Esophagus (tissue), 2 donors: Measurements from ENCODE around the gene PXT1. TPM values are rescaled to one million over a fixed set of nuclear protein-coding genes. Genes with fewer than 3 reads are reported as not detected.
"Not testable (repeated sequence)": the region's sequence is repeated elsewhere in the genome, so short reads cannot be mapped to it uniquely, and the experiment has no call there.

ENCODE experiments used
- H3K27ac ChIP-seq, 2 donors: one replicate each; pipeline ENCODE4 v1.5.1; 2013; ENCODE audit warnings: low read depth in 2 of 2, mild to moderate bottlenecking in 2 of 2, inconsistent platforms in 1 of 2, low read length in 1 of 2, moderate library complexity in 1 of 2
- H3K27me3 ChIP-seq, 2 donors: one replicate each; pipeline ENCODE4 v1.6.1; 2013; ENCODE audit warnings: low read length in 2 of 2, control low read depth in 1 of 2, mild to moderate bottlenecking in 1 of 2; ENCODE audit not compliant: insufficient read depth in 2 of 2, control insufficient read depth in 1 of 2
- H3K36me3 ChIP-seq, 2 donors: one replicate each; pipeline ENCODE4 v1.6.1; 2013; ENCODE audit warnings: low read length in 1 of 2; ENCODE audit not compliant: control insufficient read depth in 2 of 2, insufficient read depth in 2 of 2
- H3K4me1 ChIP-seq, 2 donors: one replicate each; pipeline ENCODE4 v1.6.1; 2013; ENCODE audit warnings: low read length in 1 of 2; ENCODE audit not compliant: control insufficient read depth in 2 of 2, insufficient read depth in 2 of 2
- H3K4me3 ChIP-seq, 2 donors: one replicate each; pipeline ENCODE4 v1.5.1; 2013; ENCODE audit warnings: low read length in 2 of 2, mild to moderate bottlenecking in 2 of 2, low read depth in 1 of 2, moderate library complexity in 1 of 2
- H3K9me3 ChIP-seq, 2 donors: one replicate each; pipeline ENCODE4 v1.6.1; 2013; ENCODE audit warnings: mild to moderate bottlenecking in 2 of 2, low read depth in 1 of 2, low read length in 1 of 2, moderate library complexity in 1 of 2; ENCODE audit not compliant: control insufficient read depth in 2 of 2, insufficient read depth in 1 of 2
- WGBS, 2 donors: extraction: QIAGEN DNeasy Blood & Tissue Kit; methylation state at CpG; one replicate each; pipeline ENCODE4 v1.1.7; 2013; 5-methylcytosine and 5-hydroxymethylcytosine counted together
- polyA plus RNA-seq, 2 donors: library from polyadenylated mRNA; stranded (reverse); fragments of 200-250 nt; gene quantifications; one replicate each; pipeline ENCODE4 v1.2.3, GENCODE V29; 2013
- donor health status: healthy with polysubstance abuse.
- donor health status: Bipolar disorder and iron deficiency.

Gene PXT1
- polyA plus RNA-seq, 2 donors, result not detected

DNA sequence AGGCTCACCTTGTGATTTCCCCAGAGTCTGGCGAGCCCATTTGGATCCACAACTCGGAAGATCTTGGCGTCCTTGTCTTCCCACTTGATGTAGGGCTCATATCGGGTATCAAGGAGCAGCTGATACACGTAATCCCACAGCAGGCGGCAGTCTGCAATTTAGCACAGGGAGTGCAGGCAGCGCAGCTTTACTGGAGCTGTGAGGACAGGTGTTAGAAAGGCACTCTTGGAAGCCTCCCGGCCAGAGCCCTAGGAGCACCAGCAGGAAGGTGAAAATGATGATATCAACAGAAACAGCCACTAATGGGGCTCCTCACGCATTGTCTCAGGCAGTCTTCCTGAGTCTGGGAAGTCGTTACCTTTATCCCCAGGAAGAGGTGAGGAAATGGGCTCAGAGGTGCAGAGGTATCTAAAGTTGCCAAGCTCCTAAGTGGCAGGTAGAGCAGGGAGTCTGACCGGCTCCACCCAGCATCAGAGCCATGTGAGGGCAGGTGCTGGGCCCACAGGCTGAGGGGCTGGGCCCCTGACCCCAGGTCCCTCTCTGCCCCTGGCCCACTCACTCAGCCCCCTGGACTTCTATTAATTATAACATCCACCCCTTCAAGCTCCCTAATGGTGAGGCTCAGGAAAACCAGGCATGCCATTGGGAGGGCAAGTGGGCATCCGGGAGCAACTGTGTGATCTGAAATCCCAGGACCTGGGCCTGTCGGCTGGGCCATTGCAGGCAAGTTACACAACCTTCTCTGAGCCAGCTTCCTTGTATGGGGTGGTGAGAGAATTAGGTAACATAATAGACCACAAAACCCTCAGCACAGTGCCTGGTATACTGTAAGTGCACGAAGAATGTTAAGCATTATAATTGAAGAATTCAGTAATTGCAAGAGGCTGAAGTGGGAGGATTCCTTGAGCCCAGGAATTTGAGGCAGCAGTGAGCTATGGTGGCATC, 73.5 kb downstream of the PXT1 start:
- no peaks in the 10 kb centered on the region for H3K27me3 ChIP-seq
- no peaks in the 10 kb centered on the region for H3K4me1 ChIP-seq
- H3K4me3 ChIP-seq, result no peak overlapping the region
- 86% methylated on average over 14 of the region's 14 CpGs for WGBS, 2 donors
- no peak overlapping the region for H3K27ac ChIP-seq
- no peaks in the 10 kb centered on the region for H3K9me3 ChIP-seq
- peaks cover 0 to 4% of the 10 kb centered on the region in 2 donors for H3K36me3 ChIP-seq

DNA sequence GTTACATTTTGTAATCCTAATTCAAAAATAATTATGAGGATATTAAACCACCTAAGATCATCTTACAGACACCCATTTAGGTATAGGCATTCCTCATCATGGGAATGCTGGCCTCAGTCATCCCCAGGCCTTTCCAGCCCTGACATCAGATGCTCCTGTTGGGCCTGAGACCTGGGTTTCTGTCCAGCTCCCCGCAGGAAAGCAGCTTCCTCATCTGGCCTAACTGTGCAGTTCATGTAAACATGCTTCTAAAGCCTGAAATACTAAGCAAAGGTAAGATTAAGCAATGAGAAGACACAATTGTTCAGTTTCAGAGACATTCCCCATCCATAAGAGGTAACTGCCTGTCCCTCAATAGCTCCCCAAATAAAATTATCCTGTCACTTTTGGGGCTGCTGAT, 74.2 kb downstream of the PXT1 start:
- Histone ChIP-seq H3K36me3 (peaks cover 0 to 4% of the 10 kb centered on the region in 2 donors), H3K4me1 (no peaks in the 10 kb centered on the region), H3K27me3 (no peaks in the 10 kb centered on the region), H3K4me3 (no peak overlapping the region), H3K9me3 (no peaks in the 10 kb centered on the region), H3K27ac (no peak overlapping the region)
- WGBS, 2 donors, result 72 to 76% methylated on average over 1 of the region's 1 CpG

- no peak overlapping the region for H3K4me3 ChIP-seq
- WGBS, 2 donors, result 88 to 90% methylated on average over 3 of the region's 3 CpGs
- H3K9me3 ChIP-seq, result no peaks in the 10 kb centered on the region
- no peaks in the 10 kb centered on the region for H3K4me1 ChIP-seq
- H3K27ac ChIP-seq, result no peak overlapping the region
- H3K36me3 ChIP-seq, result peaks cover 0 to 4% of the 10 kb centered on the region in 2 donors
- no peaks in the 10 kb centered on the region for H3K27me3 ChIP-seq
Measured at GRCh38 chr6:36367743-36368142, 74.9 kb downstream of the PXT1 start.

DNA sequence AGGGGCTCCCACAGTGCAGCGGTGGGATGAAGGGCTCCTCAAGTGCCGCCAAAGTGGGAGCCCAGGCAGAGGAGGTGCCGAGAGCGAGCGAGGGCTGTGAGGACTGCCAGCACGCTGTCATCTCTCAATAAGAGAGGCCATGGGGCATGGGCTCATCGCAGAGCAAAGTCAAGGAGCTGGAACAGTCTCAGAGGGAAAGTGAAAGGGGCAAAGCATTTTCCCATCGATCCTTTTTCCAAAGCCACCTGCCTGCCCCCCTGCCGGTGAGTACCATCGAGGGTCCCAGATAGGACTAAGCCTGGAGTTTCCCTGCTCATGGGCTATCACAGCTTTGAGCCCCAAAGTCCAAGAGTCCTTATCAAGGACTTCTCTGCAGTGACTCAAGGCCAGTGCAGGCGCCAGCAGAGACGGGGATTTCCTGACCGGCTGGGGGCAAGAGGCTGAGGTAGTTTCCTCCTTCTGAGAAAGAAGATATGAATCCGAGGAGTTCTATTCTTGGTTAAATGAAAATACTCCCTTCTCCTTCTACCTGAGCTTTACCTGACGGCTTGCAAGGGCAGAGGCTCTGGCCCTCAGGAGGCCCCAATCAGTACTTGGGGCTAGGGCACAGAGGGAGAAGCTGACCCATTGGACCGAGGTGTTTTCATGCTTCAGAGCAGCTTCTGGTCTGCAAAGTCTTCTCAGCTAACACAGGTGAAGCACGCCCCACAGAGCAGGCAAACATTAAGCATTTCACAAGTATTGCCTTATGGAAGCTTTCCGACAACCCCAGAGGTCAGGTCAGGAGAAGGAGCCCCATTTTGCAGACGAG, 77.8 kb downstream of the PXT1 start:
- Histone ChIP-seq H3K9me3 (no peaks in the 10 kb centered on the region), H3K4me3 (no peak overlapping the region), H3K4me1 (no peaks in the 10 kb centered on the region), H3K36me3 (peaks cover 0 to 2% of the 10 kb centered on the region in 2 donors), H3K27me3 (no peaks in the 10 kb centered on the region), H3K27ac (no peak overlapping the region)
- 63 to 81% methylated on average over 14 to 18 of the region's 19 CpGs for WGBS, 2 donors

DNA sequence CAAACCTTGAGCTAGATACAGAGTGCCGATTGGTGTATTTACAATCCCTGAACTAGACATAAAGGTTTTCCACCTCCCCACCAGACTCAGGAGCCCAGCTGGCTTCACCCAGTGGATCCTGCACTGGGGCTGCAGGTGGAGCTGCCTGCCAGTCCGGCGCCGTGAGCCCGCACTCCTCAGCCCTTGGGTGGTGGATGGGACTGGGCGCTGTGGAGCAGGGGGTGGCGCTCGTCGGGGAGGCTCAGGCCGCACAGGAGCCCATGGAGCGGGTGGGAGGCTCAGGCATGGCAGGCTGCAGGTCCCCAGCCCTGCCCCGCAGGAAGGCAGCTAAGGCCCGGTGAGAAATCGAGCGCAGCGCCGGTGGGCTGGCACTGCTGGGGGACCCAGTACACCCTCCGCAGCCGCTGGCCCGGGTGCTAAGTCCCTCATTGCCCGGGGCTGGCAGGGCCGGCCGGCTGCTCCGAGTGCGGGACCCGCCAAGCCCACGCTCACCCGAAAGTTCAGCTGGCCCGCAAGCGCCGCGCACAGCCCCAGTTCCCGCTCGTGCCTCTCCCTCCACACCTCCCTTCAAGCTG, 78.5 kb downstream of the PXT1 start:
- not testable (repeated sequence) for H3K9me3 ChIP-seq, H3K27ac ChIP-seq, H3K27me3 ChIP-seq, H3K4me1 ChIP-seq, H3K4me3 ChIP-seq, H3K36me3 ChIP-seq
- 97 to 100% methylated on average over 25 to 34 of the region's 34 CpGs for WGBS, 2 donors

DNA sequence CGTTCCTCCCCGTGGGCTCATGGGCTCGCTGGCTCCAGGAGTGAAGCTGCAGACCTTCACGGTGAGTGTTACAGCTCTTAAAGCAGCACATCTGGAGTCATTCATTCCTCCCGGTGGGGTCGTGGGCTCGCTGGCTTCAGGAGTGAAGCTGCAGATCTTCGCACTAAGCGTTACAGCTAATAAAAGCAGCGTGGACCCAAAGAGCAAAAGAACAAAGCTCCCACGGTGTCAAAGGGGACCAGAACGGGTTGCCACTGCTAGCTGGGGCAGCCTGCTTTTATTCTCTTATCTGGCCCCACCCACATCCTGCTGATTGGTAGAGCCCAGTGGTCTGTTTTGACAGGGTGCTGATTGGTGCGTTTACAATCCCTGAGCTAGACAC, 79.3 kb downstream of the PXT1 start:
- not testable (repeated sequence) for H3K27ac ChIP-seq, H3K4me1 ChIP-seq, H3K9me3 ChIP-seq, H3K27me3 ChIP-seq, H3K4me3 ChIP-seq, H3K36me3 ChIP-seq
- 88 to 89% methylated on average over 13 of the region's 13 CpGs for WGBS, 2 donors

GRCh38 chr6:36362551-36363370, 79.9 kb downstream of the PXT1 start:
- Histone ChIP-seq H3K4me1 (no peaks in the 10 kb centered on the region), H3K27ac (no peak overlapping the region), H3K27me3 (no peaks in the 10 kb centered on the region), H3K4me3 (no peak overlapping the region), H3K9me3 (no peaks in the 10 kb centered on the region), H3K36me3 (peaks cover 0 to 2% of the 10 kb centered on the region in 2 donors)
- 87 to 91% methylated on average over 25 of the region's 25 CpGs for WGBS, 2 donors

DNA sequence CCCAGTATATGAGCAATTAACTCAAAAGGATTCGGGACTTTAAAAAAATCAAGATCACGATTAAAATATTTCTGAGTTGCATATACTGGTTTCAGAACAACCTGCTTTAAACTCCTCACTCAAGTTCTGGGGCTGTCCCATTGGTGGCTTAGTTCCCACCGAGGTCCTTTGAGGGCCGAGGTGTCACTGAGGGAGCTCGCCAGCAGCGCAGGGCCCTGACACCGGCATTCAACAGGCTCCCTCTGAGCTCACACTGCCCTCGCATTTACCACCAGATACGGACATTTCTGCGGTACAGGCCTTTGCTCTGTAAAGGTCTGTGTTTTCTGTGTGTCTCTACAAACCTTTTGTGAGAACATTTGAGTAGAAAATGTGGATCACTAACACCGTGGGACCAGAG, 81.6 kb downstream of the PXT1 start:
- Histone ChIP-seq H3K36me3 (no peaks in the 10 kb centered on the region), H3K4me3 (no peak overlapping the region), H3K9me3 (no peaks in the 10 kb centered on the region), H3K4me1 (no peaks in the 10 kb centered on the region), H3K27ac (no peak overlapping the region), H3K27me3 (no peaks in the 10 kb centered on the region)
- WGBS, 2 donors, result 87 to 88% methylated on average over 11 of the region's 11 CpGs
